Measurements from ENCODE around the gene MSI2.

DNA sequence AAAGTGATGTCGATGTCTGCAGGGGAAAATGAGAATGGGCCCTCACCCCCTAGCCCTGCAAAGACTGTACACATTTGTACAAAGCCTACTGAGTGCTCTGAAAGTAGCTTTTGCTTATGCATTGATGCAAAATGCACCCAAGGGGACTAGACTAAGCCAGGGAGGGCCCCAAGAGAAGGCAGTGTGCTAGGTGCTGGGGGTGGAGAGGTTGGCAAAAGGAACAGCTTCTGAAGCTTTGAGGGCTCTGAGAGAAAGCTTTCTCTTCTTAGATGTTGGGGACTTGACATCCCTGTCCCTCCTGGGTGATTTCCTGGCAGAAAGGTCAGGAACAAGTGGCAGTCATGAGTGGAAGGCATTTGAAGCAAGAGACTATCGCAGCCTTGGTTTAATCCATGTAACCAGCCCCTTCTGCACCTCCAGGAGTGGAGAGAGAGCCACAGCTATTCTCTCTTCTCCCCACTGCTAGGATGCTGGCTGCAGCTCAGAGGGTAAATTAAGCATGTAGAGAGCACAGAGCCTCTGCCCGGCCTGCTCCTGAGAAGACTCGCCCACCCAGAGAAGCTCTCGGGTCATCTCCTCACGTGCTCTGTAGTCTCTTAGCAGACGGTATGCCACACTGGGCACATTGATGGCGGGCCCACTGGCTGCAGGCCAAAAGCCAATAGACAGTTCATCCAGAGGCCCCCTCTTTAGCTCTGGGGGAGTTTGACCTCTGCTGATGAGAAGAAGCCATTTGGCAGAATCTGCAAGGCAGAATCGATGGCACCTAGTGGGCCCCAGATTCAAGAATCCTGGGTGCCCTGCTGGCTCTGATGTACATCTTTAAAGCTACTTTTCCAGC lies 221.4 kb downstream of the MSI2 start:
- TF ChIP-seq, protein P1, sequence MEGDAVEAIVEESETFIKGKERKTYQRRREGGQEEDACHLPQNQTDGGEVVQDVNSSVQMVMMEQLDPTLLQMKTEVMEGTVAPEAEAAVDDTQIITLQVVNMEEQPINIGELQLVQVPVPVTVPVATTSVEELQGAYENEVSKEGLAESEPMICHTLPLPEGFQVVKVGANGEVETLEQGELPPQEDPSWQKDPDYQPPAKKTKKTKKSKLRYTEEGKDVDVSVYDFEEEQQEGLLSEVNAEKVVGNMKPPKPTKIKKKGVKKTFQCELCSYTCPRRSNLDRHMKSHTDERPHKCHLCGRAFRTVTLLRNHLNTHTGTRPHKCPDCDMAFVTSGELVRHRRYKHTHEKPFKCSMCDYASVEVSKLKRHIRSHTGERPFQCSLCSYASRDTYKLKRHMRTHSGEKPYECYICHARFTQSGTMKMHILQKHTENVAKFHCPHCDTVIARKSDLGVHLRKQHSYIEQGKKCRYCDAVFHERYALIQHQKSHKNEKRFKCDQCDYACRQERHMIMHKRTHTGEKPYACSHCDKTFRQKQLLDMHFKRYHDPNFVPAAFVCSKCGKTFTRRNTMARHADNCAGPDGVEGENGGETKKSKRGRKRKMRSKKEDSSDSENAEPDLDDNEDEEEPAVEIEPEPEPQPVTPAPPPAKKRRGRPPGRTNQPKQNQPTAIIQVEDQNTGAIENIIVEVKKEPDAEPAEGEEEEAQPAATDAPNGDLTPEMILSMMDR (IDR thresholded peaks at IDR 0.05) = no peak
- no peak for TF ChIP-seq POLR2A (IDR thresholded peaks at IDR 0.05)
- TF ChIP-seq POLR2AphosphoS5 (IDR thresholded peaks at IDR 0.05) = no peak
